Muscle of leg (tissue), 11 donors: ENCODE results near the gene TMCO1. TPM values are rescaled to one million over a fixed set of nuclear protein-coding genes. Genes with fewer than 3 reads are reported as not detected.
"Not testable (repeated sequence)": the region's sequence is repeated elsewhere in the genome, so short reads cannot be mapped to it uniquely, and the experiment has no call there.

Source experiments
- DNase-seq: peaks from one replicate; pipeline ENCODE4 v3.0.0; 2013
- H3K27ac ChIP-seq: one replicate; pipeline ENCODE4 v1.5.1; 2013; ENCODE audit warnings: mild to moderate bottlenecking, low read length, control low read depth
- H3K27me3 ChIP-seq: one replicate; pipeline ENCODE4 v1.6.1; 2013; ENCODE audit warnings: low read length; ENCODE audit not compliant: control insufficient read depth, insufficient read depth
- H3K36me3 ChIP-seq: one replicate; pipeline ENCODE4 v1.6.1; 2013; ENCODE audit warnings: low read length; ENCODE audit not compliant: control insufficient read depth, insufficient read depth
- H3K4me1 ChIP-seq: one replicate; pipeline ENCODE4 v1.6.1; 2013; ENCODE audit warnings: low read length; ENCODE audit not compliant: control insufficient read depth, insufficient read depth
- H3K4me3 ChIP-seq: one replicate; pipeline ENCODE4 v1.5.1; 2013; ENCODE audit warnings: low read length, control low read depth
- H3K9me3 ChIP-seq: replicated peaks from 2 replicates; pipeline ENCODE4 v1.6.1; 2013; ENCODE audit warnings: low read depth, low read length; ENCODE audit not compliant: control insufficient read depth
- WGBS: methylation state at CpG from one replicate; pipeline ENCODE4 v1.1.5; 2013; ENCODE audit warnings: missing lambda C conversion rate; ENCODE audit not compliant: insufficient coverage; 5-methylcytosine and 5-hydroxymethylcytosine counted together
- polyA plus RNA-seq, 8 donors: library from polyadenylated mRNA; unstranded; fragments of 120-200 nt; gene quantifications; one replicate each; pipeline versions ENCODE4 v1.2.1 to v1.2.3, GENCODE V29; 2013; ENCODE audit warnings: inconsistent platforms in 1 of 8, low replicate concordance in 1 of 8; ENCODE audit not compliant: insufficient read length in 8 of 8, insufficient read depth in 1 of 8
- total RNA-seq: library from RNA; stranded (reverse); fragments of 120-200 nt; gene quantifications from one replicate; pipeline ENCODE4 v1.2.4, GENCODE V29; 2013

TMCO1 gene
- total and polyA plus RNA-seq, 9 donors, result 53.3 to 72.6 (median 58.1) TPM

- peaks cover 3% of the 10 kb centered on the region for H3K4me1 ChIP-seq
Measured at GRCh38 chr1:165696625-165697100, 72.0 kb downstream of the TMCO1 start.

GRCh38 chr1:165695031-165695430, 73.6 kb downstream of the TMCO1 start:
- WGBS, result 42% methylated on average over 2 of the region's 7 CpGs
- Histone ChIP-seq H3K36me3 (no peaks in the 10 kb centered on the region), H3K27ac (peak overlapping the region; percentile 7), H3K9me3 (no peaks in the 10 kb centered on the region), H3K27me3 (no peaks in the 10 kb centered on the region), H3K4me1 (peaks cover 3% of the 10 kb centered on the region), H3K4me3 (no peak overlapping the region)
- peak; percentile 74 for DNase-seq

More at GRCh38 chr1:165696625-165697100, 72.0 kb downstream of the TMCO1 start:
- no CpG with 5 or more reads among the region's 2 CpGs for WGBS
- Histone ChIP-seq H3K27ac (peak overlapping the region; percentile 49), H3K27me3 (peaks cover 2% of the 10 kb centered on the region), H3K9me3 (no peaks in the 10 kb centered on the region), H3K4me3 (no peak overlapping the region), H3K36me3 (no peaks in the 10 kb centered on the region)
- DNase-seq, result peak; percentile 90

- peaks cover 7% of the 10 kb centered on the region for H3K36me3 ChIP-seq
- no peaks in the 10 kb centered on the region for H3K27me3 ChIP-seq
- no peak for DNase-seq
- no peak overlapping the region for H3K4me3 ChIP-seq
- peaks cover 3% of the 10 kb centered on the region for H3K9me3 ChIP-seq
- no peak overlapping the region for H3K27ac ChIP-seq
- no peaks in the 10 kb centered on the region for H3K4me1 ChIP-seq
- WGBS, result 93% methylated on average over 3 of the region's 5 CpGs
Measured at GRCh38 chr1:165688046-165688445, 80.6 kb downstream of the TMCO1 start.

- H3K4me1 ChIP-seq, result no peaks in the 10 kb centered on the region
- WGBS, result no CpG with 5 or more reads among the region's 2 CpGs
- no peak overlapping the region for H3K4me3 ChIP-seq
- H3K36me3 ChIP-seq, result peaks cover 12% of the 10 kb centered on the region
- DNase-seq, result no peak
- no peak overlapping the region for H3K27ac ChIP-seq
- H3K9me3 ChIP-seq, result peaks cover 3% of the 10 kb centered on the region
- no peaks in the 10 kb centered on the region for H3K27me3 ChIP-seq
Measured at GRCh38 chr1:165686971-165687433, 81.7 kb downstream of the TMCO1 start.

- no peak for DNase-seq
- Histone ChIP-seq H3K27me3 (no peaks in the 10 kb centered on the region), H3K4me1 (no peaks in the 10 kb centered on the region), H3K27ac (no peak overlapping the region), H3K9me3 (peaks cover 3% of the 10 kb centered on the region), H3K36me3 (peaks cover 15% of the 10 kb centered on the region), H3K4me3 (no peak overlapping the region)
- 93% methylated on average over 2 of the region's 6 CpGs for WGBS
Measured at GRCh38 chr1:165686121-165686970, 82.3 kb downstream of the TMCO1 start.

- no CpG with 5 or more reads among the region's 1 CpG for WGBS
- Histone ChIP-seq H3K4me1 (no peaks in the 10 kb centered on the region), H3K4me3 (no peak overlapping the region), H3K9me3 (peaks cover 3% of the 10 kb centered on the region), H3K36me3 (peaks cover 24% of the 10 kb centered on the region), H3K27me3 (no peaks in the 10 kb centered on the region), H3K27ac (no peak overlapping the region)
- no peak for DNase-seq
Measured at GRCh38 chr1:165683848-165684485, 84.7 kb downstream of the TMCO1 start.

GRCh38 chr1:165680773-165681172, 87.9 kb downstream of the TMCO1 start:
- H3K27me3 ChIP-seq, H3K4me3 ChIP-seq, H3K4me1 ChIP-seq, DNase-seq, H3K27ac ChIP-seq, H3K9me3 ChIP-seq: not testable (repeated sequence)
- H3K36me3 ChIP-seq, result peaks cover 39% of the 10 kb centered on the region
- no CpG with 5 or more reads among the region's 4 CpGs for WGBS

- no peak for DNase-seq
- peaks cover 37% of the 10 kb centered on the region for H3K36me3 ChIP-seq
- H3K4me3 ChIP-seq, result no peak overlapping the region
- peaks cover 2% of the 10 kb centered on the region for H3K9me3 ChIP-seq
- WGBS, result 100% methylated on average over 1 of the region's 2 CpGs
- no peaks in the 10 kb centered on the region for H3K4me1 ChIP-seq
- H3K27me3 ChIP-seq, result no peaks in the 10 kb centered on the region
- no peak overlapping the region for H3K27ac ChIP-seq
Measured at GRCh38 chr1:165680303-165680702, 88.4 kb downstream of the TMCO1 start.

GRCh38 chr1:165679282-165680036, 89.2 kb downstream of the TMCO1 start:
- Histone ChIP-seq H3K9me3 (peaks cover 2% of the 10 kb centered on the region), H3K4me1 (no peaks in the 10 kb centered on the region), H3K36me3 (peaks cover 37% of the 10 kb centered on the region), H3K27ac (no peak overlapping the region), H3K27me3 (no peaks in the 10 kb centered on the region), H3K4me3 (no peak overlapping the region)
- DNase-seq, result no peak
- no CpG with 5 or more reads among the region's 1 CpG for WGBS

GRCh38 chr1:165678509-165678908, 90.2 kb downstream of the TMCO1 start:
- Histone ChIP-seq H3K27ac (no peak overlapping the region), H3K9me3 (peaks cover 2% of the 10 kb centered on the region), H3K4me3 (no peak overlapping the region), H3K4me1 (no peaks in the 10 kb centered on the region), H3K36me3 (peaks cover 37% of the 10 kb centered on the region), H3K27me3 (no peaks in the 10 kb centered on the region)
- WGBS, result no CpG with 5 or more reads among the region's 2 CpGs
- no peak for DNase-seq
